HG02642 (cell line): Measurements from ENCODE around the gene SIM1.

ENCODE experiments used
- ATAC-seq: cut with Tn5 transposase; IDR thresholded peaks from one replicate; pipeline ENCODE4 v1.9.1; 2021; ENCODE audit warnings: mild to moderate bottlenecking; ENCODE audit not compliant: unreplicated experiment, poor library complexity

Gene SIM1

DNA sequence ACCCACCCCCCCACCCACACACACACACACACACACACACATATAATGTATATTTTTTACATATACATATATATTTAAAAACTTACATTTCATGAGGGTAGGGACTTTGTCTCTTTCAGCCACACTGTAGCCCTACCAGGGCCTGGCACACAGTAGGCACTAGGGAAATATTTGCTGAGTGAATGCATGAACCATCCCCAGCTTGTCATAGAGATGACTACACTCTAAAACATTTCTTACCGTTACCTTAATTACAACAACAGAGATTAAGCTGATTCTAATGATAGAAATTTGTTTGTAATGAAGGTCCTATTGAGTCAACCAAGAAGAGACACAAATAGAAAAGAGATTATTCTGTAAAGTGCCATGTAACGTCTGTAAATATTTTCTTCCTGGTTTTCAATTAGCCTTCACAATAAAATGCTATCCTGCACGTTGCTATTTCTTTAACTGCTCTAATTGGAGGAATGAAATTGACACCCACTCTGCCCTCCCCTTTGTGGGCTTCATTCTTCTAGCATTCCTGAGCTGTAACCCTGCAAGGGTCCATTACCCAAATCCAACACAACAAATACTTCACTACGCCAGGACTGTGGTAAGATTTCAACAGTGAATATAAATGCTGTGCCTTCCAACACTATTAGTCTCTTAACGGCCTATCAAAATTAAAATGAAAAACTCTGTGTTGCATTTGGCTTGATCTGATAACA lies 30.8 kb downstream of the SIM1 start:
- ATAC-seq, result no peak

GRCh38 chr6:100432136-100432535 lies 32.6 kb downstream of the SIM1 start:
- ATAC-seq, result no peak

DNA sequence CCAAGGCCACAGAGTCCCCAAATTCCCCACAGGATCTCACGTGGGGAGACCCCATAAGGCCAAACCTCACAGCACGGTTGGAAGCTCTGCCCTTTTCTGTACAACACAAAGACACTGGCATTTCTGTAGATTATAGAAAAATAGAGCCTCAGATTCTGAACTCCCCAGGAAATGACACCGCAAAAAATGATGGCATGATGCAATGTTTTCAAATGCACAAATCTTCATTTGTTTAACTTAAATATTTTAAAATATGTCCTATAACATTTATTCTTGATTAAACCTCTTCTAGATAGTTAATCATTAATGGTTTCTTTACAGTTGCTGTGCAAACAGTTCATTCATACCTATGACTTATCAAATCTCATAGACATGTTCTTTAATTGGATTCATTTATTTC lies 33.8 kb downstream of the SIM1 start:
- ATAC-seq, result no peak

GRCh38 chr6:100427452-100427851 lies 37.3 kb downstream of the SIM1 start:
- no peak for ATAC-seq

DNA sequence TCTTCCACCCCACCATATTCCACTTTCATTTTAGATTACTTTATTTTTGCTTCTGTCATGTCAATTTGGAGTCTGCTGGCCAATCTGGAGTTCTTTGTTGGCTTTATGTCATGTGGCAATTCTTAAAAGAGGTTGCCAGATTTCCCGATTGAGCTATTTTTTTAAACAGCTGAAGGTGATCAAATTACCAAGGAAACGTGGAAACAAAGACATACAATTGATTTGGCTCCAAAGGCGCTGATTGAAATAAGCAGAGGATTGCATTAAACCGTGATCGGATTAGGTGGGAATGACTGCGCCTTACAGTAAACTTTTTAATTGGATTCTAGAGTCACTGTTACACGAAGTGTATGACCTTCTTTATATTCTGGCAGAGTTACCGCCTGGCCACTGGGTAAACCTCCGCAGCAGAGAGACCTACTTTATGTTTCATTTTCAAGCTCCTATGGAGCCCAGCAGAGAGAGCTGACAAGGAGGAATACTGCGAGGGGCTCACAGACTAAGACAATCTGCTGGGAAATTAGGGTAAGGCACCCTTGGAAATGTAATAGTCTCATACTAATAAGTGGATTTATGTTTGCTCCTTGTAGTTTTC lies 37.9 kb downstream of the SIM1 start:
- ATAC-seq, result no peak

DNA sequence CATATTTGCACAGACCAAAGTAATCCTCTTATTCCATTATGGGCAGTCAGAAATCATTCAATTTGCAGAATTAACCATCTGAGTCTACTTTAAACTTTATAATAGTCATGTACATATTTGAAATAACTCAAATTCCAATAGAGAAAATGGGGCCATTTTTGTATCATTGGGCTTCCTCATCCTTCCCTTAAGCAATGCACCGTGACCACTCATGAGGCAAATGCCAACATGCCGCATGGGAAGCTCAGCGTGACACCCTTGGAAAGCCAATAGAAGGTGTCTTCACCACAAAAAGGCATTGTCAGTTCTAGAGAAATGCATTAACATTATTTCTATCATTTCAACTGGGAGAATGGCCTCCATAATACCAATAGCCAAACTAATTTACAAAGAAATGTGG lies 38.5 kb downstream of the SIM1 start:
- ATAC-seq, result no peak

DNA sequence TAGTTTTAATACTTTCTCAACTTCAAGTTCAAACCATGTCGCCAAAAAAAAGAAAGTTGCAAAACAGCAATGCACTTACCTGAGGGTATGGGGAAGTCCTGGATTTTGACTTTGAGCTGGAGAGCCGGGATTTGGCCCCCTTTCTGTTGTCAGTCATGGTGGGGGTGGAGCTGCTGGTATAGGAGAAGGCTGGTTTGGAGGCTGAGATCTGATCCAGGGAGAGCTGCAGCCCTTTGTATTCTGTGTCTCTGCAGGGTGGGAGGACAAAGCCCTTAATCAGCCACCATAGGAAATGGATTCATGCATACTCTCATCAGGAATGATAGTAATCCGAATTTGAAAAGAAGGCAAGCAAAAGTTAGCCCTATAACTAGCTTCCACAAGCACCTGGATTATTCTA lies 44.0 kb downstream of the SIM1 start:
- ATAC-seq, result no peak

- no peak for ATAC-seq
Observed at GRCh38 chr6:100417036-100417435, 47.7 kb downstream of the SIM1 start.

GRCh38 chr6:100415768-100416167 lies 49.0 kb downstream of the SIM1 start:
- ATAC-seq, result no peak

DNA sequence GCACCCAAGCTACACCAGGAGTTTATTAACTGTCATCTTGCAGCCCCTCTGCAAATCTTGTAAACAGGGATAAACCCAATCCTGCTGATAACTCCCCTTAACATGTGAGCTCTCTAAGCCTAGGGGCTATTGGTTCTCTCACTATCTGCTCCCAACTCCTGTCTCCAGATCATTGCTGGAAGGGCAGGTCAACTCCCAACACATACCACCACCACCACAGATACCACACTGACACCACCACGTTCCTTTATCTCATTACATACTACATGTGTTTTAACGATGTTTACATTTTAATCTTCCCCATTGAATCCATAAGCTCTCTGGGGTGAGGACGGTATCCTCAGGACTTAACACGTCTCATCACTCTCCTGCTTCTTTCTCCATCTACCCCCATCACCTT lies 51.8 kb downstream of the SIM1 start:
- no peak for ATAC-seq

DNA sequence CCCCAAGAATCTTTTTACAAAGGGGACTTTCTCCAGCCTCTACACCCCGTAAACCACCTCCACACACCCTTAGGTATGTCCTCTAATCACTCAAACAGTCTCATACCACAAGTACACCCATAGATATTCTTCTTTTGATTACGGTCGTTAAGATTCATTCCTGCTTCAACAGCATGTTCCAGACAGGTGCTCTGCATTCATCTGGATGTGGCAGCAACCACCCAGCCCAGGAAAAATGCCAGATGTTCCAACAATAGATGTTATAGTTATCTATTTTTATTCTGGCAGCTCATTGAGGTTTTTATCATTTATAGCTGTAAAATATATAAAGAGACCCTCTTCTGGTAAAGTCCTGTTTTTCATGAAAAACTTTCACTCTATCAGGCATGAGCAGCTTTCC lies 60.7 kb downstream of the SIM1 start:
- no peak for ATAC-seq

DNA sequence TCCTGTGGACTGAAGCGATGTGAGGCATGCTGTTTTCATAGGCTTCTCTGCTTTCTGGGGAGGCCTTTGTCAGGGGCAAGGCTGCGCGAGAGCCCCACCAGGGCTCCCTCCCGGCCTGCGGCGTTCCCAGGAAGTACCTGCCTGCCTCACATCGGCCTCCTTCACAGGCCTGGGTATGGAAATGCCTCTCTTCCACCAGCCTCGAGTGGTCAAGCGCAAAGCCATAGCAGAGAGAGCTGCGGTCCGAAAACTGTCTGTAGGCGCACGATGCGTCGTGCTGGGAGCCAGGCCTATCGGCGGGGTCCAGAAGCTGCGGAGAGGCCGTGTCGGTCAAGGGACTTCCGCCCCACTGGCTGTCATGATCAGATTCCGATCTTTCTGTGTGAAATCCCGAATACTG lies 71.2 kb downstream of the SIM1 start:
- ATAC-seq, result no peak

- no peak for ATAC-seq
Observed at GRCh38 chr6:100392423-100392822, 72.3 kb downstream of the SIM1 start.

GRCh38 chr6:100388868-100389519 lies 75.7 kb downstream of the SIM1 start:
- no peak for ATAC-seq

DNA sequence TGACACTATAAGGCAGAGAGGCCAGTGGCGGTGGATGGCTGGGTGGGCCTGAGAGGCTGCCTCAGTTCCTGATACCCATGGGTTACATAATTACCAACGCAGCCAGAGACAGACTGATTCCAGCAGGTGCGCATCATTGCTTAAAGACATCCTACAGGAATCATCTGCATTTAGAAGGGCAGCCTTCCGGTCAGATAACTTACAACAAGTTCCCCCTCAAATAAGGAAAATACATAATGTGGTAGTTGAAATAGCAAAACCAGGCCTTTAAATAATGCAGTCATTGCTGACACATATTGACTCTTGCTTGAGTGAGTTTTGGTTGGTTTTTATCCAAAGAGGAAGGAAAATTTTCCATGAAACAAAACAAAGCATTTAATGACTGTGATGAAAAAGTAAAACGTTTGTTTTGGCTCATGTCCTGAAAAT lies 81.9 kb downstream of the SIM1 start:
- ATAC-seq, result no peak

DNA sequence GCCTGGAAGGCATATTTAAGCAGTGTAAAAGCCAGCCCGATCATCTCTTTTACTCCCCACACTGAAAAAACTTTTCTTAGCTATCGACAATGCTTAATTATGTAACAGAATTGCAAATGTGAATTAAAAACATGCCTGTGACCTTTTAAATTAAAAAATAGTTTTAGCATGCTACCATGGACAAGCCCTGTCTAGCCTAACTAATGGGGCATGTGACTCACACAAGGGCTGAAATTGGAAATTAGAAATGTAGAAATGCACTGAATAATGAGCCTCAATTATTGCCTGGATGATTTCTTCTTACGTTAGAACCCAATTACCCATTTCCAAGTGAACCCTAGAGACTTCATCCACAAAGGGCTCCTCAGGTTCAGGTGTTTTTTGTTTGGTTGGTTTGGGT lies 82.7 kb downstream of the SIM1 start:
- no peak for ATAC-seq

- ATAC-seq, result no peak
Observed at GRCh38 chr6:100381111-100381510, 83.6 kb downstream of the SIM1 start.

GRCh38 chr6:100379386-100379785 lies 85.3 kb downstream of the SIM1 start:
- ATAC-seq, result no peak

- ATAC-seq, result no peak
Observed at GRCh38 chr6:100378576-100378975, 86.1 kb downstream of the SIM1 start.

- no peak for ATAC-seq
Observed at GRCh38 chr6:100376103-100376502, 88.6 kb downstream of the SIM1 start.

- no peak for ATAC-seq
Observed at GRCh38 chr6:100372326-100373091, 92.2 kb downstream of the SIM1 start.
